Measurements from ENCODE around the gene UBA6. TPM values are rescaled to one million over a fixed set of nuclear protein-coding genes. Genes with fewer than 3 reads are reported as not detected.

Gene UBA6
- total and polyA plus RNA-seq, 9 of the 15 experiments (the other 6 are each of a cell fraction or from before 2014, with no cell fraction given) = 22.9 to 139 (median 94.6) TPM

- TF ChIP-seq, protein P1, sequence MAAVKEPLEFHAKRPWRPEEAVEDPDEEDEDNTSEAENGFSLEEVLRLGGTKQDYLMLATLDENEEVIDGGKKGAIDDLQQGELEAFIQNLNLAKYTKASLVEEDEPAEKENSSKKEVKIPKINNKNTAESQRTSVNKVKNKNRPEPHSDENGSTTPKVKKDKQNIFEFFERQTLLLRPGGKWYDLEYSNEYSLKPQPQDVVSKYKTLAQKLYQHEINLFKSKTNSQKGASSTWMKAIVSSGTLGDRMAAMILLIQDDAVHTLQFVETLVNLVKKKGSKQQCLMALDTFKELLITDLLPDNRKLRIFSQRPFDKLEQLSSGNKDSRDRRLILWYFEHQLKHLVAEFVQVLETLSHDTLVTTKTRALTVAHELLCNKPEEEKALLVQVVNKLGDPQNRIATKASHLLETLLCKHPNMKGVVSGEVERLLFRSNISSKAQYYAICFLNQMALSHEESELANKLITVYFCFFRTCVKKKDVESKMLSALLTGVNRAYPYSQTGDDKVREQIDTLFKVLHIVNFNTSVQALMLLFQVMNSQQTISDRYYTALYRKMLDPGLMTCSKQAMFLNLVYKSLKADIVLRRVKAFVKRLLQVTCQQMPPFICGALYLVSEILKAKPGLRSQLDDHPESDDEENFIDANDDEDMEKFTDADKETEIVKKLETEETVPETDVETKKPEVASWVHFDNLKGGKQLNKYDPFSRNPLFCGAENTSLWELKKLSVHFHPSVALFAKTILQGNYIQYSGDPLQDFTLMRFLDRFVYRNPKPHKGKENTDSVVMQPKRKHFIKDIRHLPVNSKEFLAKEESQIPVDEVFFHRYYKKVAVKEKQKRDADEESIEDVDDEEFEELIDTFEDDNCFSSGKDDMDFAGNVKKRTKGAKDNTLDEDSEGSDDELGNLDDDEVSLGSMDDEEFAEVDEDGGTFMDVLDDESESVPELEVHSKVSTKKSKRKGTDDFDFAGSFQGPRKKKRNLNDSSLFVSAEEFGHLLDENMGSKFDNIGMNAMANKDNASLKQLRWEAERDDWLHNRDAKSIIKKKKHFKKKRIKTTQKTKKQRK (IDR thresholded peaks at IDR 0.05; ENCODE audit: borderline replicate concordance, low read depth, low read length) = no peak
- TF ChIP-seq PHB (CRISPR knock-in tag; IDR thresholded peaks at IDR 0.05) (peak; percentile 99), ATF2 (CRISPR knock-in tag; IDR thresholded peaks at IDR 0.05) (no peak), ARID1B (IDR thresholded peaks at IDR 0.05) (peak; percentile 57), DACH1 (IDR thresholded peaks at IDR 0.05; ENCODE audit: partially characterized antibody) (no peak), THRA (IDR thresholded peaks at IDR 0.05) (no peak), RAD51 (IDR thresholded peaks at IDR 0.05; ENCODE audit: borderline replicate concordance, low read depth) (peak; percentile 18; the same call in 1 of the 2 replicates), RFX7 (CRISPR knock-in tag; IDR thresholded peaks at IDR 0.05) (peak; percentile 100), ARID3B (CRISPR knock-in tag; IDR thresholded peaks at IDR 0.05; ENCODE audit: borderline replicate concordance) (peak; percentile 99)
- TF ChIP-seq, protein P2, sequence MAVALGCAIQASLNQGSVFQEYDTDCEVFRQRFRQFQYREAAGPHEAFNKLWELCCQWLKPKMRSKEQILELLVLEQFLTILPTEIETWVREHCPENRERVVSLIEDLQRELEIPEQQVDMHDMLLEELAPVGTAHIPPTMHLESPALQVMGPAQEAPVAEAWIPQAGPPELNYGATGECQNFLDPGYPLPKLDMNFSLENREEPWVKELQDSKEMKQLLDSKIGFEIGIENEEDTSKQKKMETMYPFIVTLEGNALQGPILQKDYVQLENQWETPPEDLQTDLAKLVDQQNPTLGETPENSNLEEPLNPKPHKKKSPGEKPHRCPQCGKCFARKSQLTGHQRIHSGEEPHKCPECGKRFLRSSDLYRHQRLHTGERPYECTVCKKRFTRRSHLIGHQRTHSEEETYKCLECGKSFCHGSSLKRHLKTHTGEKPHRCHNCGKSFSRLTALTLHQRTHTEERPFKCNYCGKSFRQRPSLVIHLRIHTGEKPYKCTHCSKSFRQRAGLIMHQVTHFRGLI (CRISPR knock-in tag; IDR thresholded peaks at IDR 0.05) = peak; percentile 100
- TF ChIP-seq, protein P3, sequence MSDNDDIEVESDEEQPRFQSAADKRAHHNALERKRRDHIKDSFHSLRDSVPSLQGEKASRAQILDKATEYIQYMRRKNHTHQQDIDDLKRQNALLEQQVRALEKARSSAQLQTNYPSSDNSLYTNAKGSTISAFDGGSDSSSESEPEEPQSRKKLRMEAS (CRISPR knock-in tag; IDR thresholded peaks at IDR 0.05) = peak; percentile 59; the same call in 1 of the 2 replicates
- TF ChIP-seq, protein P4, sequence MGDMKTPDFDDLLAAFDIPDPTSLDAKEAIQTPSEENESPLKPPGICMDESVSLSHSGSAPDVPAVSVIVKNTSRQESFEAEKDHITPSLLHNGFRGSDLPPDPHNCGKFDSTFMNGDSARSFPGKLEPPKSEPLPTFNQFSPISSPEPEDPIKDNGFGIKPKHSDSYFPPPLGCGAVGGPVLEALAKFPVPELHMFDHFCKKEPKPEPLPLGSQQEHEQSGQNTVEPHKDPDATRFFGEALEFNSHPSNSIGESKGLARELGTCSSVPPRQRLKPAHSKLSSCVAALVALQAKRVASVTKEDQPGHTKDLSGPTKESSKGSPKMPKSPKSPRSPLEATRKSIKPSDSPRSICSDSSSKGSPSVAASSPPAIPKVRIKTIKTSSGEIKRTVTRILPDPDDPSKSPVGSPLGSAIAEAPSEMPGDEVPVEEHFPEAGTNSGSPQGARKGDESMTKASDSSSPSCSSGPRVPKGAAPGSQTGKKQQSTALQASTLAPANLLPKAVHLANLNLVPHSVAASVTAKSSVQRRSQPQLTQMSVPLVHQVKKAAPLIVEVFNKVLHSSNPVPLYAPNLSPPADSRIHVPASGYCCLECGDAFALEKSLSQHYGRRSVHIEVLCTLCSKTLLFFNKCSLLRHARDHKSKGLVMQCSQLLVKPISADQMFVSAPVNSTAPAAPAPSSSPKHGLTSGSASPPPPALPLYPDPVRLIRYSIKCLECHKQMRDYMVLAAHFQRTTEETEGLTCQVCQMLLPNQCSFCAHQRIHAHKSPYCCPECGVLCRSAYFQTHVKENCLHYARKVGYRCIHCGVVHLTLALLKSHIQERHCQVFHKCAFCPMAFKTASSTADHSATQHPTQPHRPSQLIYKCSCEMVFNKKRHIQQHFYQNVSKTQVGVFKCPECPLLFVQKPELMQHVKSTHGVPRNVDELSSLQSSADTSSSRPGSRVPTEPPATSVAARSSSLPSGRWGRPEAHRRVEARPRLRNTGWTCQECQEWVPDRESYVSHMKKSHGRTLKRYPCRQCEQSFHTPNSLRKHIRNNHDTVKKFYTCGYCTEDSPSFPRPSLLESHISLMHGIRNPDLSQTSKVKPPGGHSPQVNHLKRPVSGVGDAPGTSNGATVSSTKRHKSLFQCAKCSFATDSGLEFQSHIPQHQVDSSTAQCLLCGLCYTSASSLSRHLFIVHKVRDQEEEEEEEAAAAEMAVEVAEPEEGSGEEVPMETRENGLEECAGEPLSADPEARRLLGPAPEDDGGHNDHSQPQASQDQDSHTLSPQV (IDR thresholded peaks at IDR 0.05) = peak; percentile 100
These were observed 21.0 kb upstream of the UBA6 start (continued) for GRCh38 chr4:67721770-67722597.

Measured in K562 (cell line).